HG03439 (cell line): ENCODE results near the gene NPW.

ENCODE experiments used
- ATAC-seq: cut with Tn5 transposase; IDR thresholded peaks from one replicate; pipeline ENCODE4 v1.9.1; 2021; ENCODE audit warnings: mild to moderate bottlenecking, moderate library complexity; ENCODE audit not compliant: unreplicated experiment

NPW gene

DNA sequence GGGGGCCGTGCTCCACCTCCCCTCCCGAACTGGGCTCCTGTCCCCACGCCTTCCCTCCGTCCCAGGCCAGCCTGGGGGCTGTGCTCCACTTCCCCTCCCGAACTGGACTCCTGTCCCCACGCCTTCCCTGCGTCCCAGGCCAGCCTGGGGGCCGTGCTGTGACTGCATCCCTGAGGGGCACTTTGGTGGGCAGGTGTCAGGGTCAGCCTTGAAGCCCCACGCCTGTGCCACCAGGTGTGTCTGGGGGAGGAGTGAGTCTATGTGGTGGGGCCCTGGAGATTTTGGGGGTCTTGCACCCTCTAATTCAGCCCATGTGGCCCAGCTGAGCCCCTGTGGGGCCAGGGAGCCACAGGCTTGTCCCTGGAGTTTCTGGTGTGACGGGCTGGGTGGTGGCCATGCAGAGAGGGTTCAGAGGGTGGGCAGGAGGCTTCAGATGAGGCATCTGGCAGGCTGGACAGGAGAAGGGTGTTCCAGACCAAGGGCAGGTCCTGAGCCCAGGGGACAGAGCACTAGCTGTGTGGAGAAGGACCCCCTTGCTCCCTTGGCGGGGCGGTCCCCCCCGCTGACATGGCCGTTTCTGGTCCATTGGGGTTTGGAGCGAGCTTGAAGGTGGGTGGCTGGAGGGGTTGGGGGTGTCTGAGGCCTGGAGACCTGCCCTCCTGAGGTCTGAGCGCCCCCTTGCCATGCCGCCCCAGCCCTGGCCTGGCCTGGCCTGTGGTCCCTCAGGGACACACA, 15.3 kb downstream of the NPW start:
- no peak for ATAC-seq

DNA sequence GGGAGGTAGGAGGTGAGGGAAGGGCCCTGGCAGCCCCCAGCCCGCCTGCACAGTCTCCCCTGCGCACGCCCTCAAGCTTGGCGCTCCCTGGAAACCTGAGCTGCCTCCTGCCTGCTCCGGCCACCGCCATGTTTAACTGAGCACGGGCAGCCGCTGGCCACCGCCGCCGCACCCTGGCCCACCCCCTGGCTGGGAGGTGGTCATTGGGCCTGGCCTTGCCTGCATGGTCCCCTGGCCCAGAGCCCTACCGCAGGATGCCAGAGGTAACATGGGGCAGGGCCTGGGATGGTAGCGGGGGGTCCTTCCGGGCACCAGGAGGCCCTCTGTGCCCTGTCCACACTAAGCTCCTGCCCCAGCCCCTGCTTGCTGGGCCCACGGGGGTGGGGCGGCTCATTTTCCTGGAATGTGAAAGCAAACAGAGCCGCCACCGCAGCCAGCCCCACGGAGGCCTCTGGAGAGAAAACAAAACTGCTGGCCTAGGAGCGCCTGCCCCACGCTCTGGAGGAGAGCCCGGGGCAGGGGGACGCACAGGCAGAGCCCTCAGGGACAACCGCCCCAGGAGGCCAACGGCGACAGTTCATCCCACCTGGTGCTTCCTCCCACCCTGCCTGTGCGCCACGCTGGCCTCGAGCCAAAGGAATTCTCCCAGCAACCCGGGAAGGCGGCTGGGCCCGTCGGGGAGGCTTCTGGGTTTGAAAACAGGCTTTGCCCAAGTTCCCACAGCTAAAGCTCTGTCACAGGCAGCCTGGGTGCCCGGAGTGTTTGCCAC, 16.0 kb downstream of the NPW start:
- no peak for ATAC-seq

- no peak for ATAC-seq
These were observed 16.8 kb downstream of the NPW start for GRCh38 chr16:2036200-2036966.

DNA sequence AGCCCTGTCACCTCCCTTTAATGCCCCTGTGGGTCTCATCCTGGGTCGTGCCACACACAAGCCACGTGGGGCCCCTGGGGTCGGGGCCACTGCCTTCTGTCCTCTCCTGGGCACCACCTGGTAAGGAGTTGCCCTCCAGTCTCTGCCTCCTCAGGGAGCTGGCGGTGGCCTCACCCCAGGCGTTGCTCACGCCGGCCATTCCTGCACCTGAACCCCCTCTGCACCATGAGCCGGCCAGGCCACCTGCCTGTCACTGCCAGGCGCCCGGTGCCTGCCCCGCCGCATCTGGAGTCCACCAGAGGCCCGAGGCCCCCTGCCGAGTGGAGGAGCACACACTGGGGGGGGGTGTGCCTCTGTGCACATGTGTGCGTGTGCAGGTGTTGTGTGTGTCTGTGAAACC, 17.5 kb downstream of the NPW start:
- no peak for ATAC-seq

- ATAC-seq = no peak
These were observed 18.2 kb downstream of the NPW start for GRCh38 chr16:2037647-2038381.

- no peak for ATAC-seq
These were observed 19.0 kb downstream of the NPW start for GRCh38 chr16:2038382-2039231.

DNA sequence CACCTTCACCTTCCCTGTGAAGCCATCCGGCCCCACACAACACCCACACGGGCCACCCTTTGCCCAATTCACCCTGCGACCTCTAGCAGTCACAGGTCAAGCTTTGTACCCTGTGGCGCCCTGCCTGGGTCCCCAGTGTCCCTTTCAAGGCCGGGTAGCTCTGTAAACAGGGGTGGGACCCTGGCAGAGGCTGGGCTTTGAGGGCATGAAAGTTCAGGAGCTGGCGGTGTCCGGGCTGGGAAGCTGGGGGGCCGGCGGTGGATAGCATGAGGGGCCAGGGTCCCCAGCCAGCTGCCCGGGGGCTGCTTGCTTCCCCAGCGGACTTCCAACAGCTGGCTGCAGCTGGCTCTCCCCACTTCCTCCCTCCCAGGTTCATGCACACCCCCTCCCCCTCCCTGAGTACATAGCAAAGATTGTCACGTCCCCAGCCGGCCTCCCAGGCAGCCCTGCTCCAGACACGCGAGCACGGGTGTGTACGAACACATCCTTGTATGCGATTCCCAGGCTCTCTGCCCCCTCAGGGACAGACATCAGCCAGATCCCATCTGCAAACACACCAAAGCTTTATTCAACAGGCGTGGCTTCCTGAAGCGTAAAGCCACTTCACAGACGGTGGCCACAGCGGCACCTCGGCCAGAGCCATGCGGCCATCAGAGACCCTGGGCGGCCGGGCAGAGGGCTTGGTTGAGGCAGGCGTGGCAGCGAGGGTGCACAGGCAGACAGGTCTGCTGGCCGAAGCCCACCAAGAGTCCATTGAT, 19.9 kb downstream of the NPW start:
- ATAC-seq = no peak

GRCh38 chr16:2040041-2040786, 20.6 kb downstream of the NPW start:
- no peak for ATAC-seq

GRCh38 chr16:2040787-2041522, 21.4 kb downstream of the NPW start:
- no peak for ATAC-seq

- ATAC-seq = no peak
These were observed 22.8 kb downstream of the NPW start for GRCh38 chr16:2042171-2042985.

DNA sequence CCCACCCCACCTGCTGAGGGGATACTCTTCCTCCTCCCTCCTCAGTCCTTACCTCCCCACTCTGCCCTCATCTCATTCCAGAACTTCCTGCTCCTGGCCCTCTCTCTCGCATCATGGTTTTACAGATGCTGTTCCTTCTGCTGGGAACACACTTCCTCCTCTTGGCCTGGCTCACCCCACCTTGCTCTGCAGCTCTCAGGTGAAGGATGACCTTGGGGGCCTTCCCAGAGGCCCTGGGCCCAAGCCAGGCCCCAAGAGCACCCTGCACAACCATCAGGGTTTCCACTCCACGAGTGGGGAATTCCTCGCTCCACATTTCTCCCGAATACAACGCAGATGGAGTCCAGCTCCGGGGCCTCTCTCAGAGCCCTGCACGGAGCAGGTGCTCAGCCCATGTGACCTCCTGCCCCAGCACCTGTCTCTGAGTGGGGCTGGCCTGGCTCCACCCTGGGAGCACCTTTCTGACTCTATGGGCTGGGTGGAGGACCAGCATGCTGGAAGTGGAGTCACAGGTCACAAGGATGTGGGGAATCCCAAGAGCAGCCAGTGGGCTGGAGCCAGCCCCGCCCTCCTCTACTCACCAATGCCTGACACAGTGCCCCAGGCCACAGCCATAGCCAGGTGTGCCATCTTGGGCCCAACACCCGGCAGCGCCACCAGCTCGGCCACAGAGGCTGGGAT, 23.5 kb downstream of the NPW start:
- no peak for ATAC-seq

- no peak for ATAC-seq
These were observed 24.3 kb downstream of the NPW start for GRCh38 chr16:2043667-2044451.

- ATAC-seq = no peak
These were observed 25.0 kb downstream of the NPW start for GRCh38 chr16:2044541-2044940.

DNA sequence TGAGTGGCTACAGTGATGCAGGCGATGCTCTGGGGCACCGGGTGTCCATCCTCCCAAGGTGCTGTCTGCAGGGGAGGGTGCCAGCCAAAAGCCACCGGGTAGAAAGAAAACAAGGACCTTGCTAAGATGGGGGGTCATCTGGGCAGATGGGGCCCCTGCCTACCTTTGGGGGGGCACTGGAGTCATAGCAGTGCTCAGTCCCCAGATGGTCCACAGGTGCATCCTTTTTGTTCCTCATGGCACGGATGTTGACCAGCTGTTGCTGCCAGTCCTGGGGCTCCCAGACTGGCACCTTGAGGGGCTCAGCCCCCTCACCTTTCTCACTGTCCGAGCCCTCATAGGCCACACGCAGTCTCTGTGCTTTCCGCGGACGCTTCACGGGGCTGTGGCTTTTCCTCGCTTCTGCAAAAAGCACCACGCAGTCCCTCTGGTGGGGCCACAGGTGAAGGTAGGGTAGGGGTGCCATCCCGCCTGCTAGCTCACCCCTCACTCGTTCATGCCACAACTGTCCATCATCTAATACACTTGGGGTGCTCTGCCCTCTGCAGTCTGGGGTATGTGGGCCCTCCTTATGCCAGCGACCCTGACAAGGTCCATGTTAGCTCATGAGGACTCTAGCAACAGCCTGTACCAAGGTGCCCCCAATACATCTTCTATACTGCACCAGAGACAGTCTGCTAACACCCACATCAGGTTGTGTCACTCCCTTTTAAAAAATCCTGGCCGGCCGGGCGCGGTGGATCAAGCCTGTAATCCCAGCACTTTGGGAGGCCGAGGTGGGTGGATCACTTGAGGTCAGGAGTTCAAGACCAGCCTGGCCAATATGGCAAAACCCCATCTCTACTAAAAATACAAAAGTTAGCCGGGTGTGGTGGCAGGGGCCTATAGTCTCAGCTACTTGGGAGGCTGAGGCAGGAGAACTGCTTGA, 26.6 kb downstream of the NPW start:
- ATAC-seq = no peak

GRCh38 chr16:2046893-2047329, 27.3 kb downstream of the NPW start:
- ATAC-seq = no peak
